Measurements from ENCODE around the gene NUAK1. TPM values are rescaled to one million over a fixed set of nuclear protein-coding genes. Genes with fewer than 3 reads are reported as not detected.

Gene NUAK1
- total RNA-seq, 1 donor from 2014 or later = 16.6 TPM

- Mint-ChIP-seq H3K4me3 (ENCODE audit: unreplicated experiment) (no peak overlapping the region), H3K27ac (ENCODE audit: unreplicated experiment) (no peak overlapping the region), H3K27me3 (ENCODE audit: unreplicated experiment) (no peaks in the 10 kb centered on the region), H3K4me1 (ENCODE audit: unreplicated experiment) (peaks cover 18% of the 10 kb centered on the region), H3K9me3 (ENCODE audit: unreplicated experiment) (no peaks in the 10 kb centered on the region), H3K36me3 (ENCODE audit: low read depth, unreplicated experiment) (no peaks in the 10 kb centered on the region)
- TF ChIP-seq CTCF (IDR thresholded peaks at IDR 0.05; ENCODE audit: unreplicated experiment) = no peak
- no peak for DNase-seq (ENCODE audit: low spot score)
Observed at GRCh38 chr12:106051853-106052531, 86.8 kb downstream of the NUAK1 start.

DNA sequence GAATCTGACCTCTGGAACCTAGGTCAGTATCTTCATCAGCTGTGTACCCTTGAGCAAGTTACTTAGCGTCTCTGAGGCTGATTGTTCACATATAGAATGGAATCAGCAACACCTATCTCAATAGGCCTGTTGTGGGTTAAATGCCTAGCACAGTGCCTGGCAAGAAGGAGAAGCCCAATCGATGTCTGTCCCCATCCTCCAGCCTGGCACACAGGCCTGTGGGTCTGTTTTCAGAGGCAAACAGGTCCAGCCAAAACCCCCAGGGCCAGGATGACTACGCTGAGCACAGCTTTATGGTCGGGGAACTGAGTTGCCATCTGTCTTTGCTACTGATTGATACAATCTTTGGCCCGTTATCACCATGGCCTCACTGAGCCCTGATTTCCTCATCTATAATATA lies 89.2 kb downstream of the NUAK1 start:
- Mint-ChIP-seq H3K9me3 (ENCODE audit: unreplicated experiment) (no peaks in the 10 kb centered on the region), H3K4me1 (ENCODE audit: unreplicated experiment) (peaks cover 18% of the 10 kb centered on the region), H3K4me3 (ENCODE audit: unreplicated experiment) (no peak overlapping the region), H3K27ac (ENCODE audit: unreplicated experiment) (peak overlapping the region; percentile 12), H3K36me3 (ENCODE audit: low read depth, unreplicated experiment) (no peaks in the 10 kb centered on the region), H3K27me3 (ENCODE audit: unreplicated experiment) (no peaks in the 10 kb centered on the region)
- DNase-seq (ENCODE audit: low spot score) = no peak
- TF ChIP-seq CTCF (IDR thresholded peaks at IDR 0.05; ENCODE audit: unreplicated experiment) = no peak

GRCh38 chr12:106049105-106049504 lies 89.6 kb downstream of the NUAK1 start:
- H3K4me1 Mint-ChIP-seq (ENCODE audit: unreplicated experiment) = peaks cover 18% of the 10 kb centered on the region
- H3K9me3 Mint-ChIP-seq (ENCODE audit: unreplicated experiment) = no peaks in the 10 kb centered on the region
- no peak for TF ChIP-seq CTCF (IDR thresholded peaks at IDR 0.05; ENCODE audit: unreplicated experiment)
- no peak overlapping the region for H3K4me3 Mint-ChIP-seq (ENCODE audit: unreplicated experiment)
- peak overlapping the region; percentile 12 for H3K27ac Mint-ChIP-seq (ENCODE audit: unreplicated experiment)
- no peaks in the 10 kb centered on the region for H3K27me3 Mint-ChIP-seq (ENCODE audit: unreplicated experiment)
- no peak for DNase-seq (ENCODE audit: low spot score)
- H3K36me3 Mint-ChIP-seq (ENCODE audit: low read depth, unreplicated experiment) = no peaks in the 10 kb centered on the region

DNA sequence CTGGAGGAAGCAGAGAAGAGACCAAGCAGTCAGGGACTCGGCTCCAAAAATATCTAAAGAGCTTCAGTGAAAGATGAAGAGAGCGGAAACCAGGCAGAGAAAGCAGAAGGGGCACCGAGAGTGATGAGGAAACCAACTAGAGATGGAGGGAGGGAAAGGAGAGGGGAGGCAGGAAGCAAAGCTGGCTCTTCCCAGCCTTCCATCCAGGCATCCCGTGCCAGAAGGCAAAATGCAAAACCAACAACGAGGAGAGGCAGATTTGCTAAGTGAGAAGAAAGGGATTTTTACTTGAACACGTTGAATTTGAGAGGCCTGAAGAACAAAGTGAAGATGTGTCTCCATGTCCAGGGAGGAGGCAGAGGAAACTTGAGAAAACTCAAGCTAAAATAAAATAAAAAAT lies 90.1 kb downstream of the NUAK1 start:
- Mint-ChIP-seq H3K9me3 (ENCODE audit: unreplicated experiment) (no peaks in the 10 kb centered on the region), H3K4me3 (ENCODE audit: unreplicated experiment) (no peak overlapping the region), H3K36me3 (ENCODE audit: low read depth, unreplicated experiment) (no peaks in the 10 kb centered on the region), H3K27ac (ENCODE audit: unreplicated experiment) (no peak overlapping the region), H3K27me3 (ENCODE audit: unreplicated experiment) (no peaks in the 10 kb centered on the region), H3K4me1 (ENCODE audit: unreplicated experiment) (peaks cover 16% of the 10 kb centered on the region)
- no peak for TF ChIP-seq CTCF (IDR thresholded peaks at IDR 0.05; ENCODE audit: unreplicated experiment)
- no peak for DNase-seq (ENCODE audit: low spot score)

DNA sequence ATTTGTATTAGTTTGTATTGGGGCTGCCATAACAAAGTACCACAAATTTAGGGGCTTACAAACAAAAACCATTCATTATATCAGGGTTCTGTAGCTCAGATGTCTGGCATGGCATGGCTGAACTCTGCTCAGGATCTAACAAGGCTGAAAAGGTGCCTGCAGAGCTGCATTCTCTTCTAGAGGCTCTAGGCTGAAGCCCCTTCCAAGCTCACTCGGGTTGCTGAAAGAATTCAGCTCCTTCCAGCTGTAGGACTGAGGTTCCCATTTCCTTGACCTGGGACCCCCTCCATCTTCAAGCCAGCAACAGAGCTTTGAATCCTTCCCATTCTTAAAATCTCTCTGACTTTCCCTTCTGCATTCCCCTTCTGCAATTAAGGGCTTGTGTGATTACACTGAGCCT lies 90.7 kb downstream of the NUAK1 start:
- Mint-ChIP-seq H3K4me1 (ENCODE audit: unreplicated experiment) (peaks cover 10% of the 10 kb centered on the region), H3K27ac (ENCODE audit: unreplicated experiment) (no peak overlapping the region), H3K36me3 (ENCODE audit: low read depth, unreplicated experiment) (no peaks in the 10 kb centered on the region), H3K4me3 (ENCODE audit: unreplicated experiment) (no peak overlapping the region), H3K27me3 (ENCODE audit: unreplicated experiment) (peaks cover 3% of the 10 kb centered on the region), H3K9me3 (ENCODE audit: unreplicated experiment) (no peaks in the 10 kb centered on the region)
- TF ChIP-seq CTCF (IDR thresholded peaks at IDR 0.05; ENCODE audit: unreplicated experiment) = no peak
- DNase-seq (ENCODE audit: low spot score) = no peak
